Measurements from ENCODE around the gene KIF18A. TPM values are rescaled to one million over a fixed set of nuclear protein-coding genes. Genes with fewer than 3 reads are reported as not detected.

The KIF18A gene
- total and polyA plus RNA-seq, 9 of the 15 experiments (the other 6 are each of a cell fraction or from before 2014, with no cell fraction given), result 15.1 to 36.1 (median 24.3) TPM

DNA sequence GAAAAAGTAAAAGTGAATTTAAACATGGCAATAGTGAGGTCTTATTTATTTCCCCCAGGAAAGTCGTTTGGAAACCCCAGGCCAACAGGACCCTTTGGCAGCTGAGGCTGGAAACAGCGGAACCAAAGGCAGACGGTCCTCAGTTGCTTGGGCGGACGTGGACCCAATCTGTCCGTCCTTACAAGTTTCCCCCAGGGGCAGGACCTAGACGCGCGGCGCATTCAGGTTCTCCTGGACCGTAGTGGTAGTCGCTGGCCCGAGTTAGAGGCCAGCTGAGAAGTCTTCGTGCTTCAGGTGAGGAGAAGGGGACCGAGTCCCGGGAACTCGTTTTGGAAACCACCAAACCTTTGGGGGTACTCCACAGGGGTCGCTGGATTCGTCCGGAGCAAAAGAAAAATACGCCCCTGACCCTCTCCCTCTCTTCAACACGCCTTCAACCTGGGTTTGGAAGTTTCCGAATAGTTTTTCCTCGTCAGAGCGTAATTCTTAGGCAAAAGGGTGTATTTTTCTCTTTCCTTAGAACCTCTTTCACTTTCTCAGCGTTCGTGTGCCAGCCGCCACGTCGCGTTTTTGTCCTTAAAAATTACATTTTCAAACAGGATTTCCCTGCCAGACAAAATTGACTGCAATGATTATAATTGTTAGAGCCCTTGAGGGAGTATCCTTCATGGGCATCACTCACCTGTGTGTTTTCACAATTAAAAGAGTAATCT, 2.3 kb upstream of the KIF18A start:
- Histone ChIP-seq H3K27ac (ENCODE audit: extremely low read depth, low read depth, low read length) (peak overlapping the region; percentile 88), H3K27me3 (ENCODE audit: control insufficient read depth in 2 of 2, insufficient read depth in 2 of 2, low read length in 2 of 2) (no peaks in the 10 kb centered on the region), H3K79me2 (ENCODE audit: control insufficient read depth, insufficient read depth, low read length) (peaks cover 87% of the 10 kb centered on the region), H4K20me1 (replicated peaks; ENCODE audit: control insufficient read depth, insufficient read depth, low read length) (no peaks in the 10 kb centered on the region), H3K4me1 (replicated peaks in 1 of 2; ENCODE audit: control insufficient read depth in 2 of 2, insufficient read depth in 2 of 2, low read length in 2 of 2) (no peaks in the 10 kb centered on the region; a peak in 2 of 5 replicates), H3K9me1 (ENCODE audit: control insufficient read depth, insufficient read depth, low read length) (no peaks in the 10 kb centered on the region), H3K4me3 (peak overlapping the region; percentile 78), H2AFZ (ENCODE audit: low read depth, low read length) (peak overlapping the region; percentile 87), H3K9me3 (replicated peaks; ENCODE audit: control insufficient read depth, insufficient read depth, low read depth, low read length) (no peaks in the 10 kb centered on the region), H3K36me3 (ENCODE audit: control insufficient read depth, insufficient read depth, low read length) (peaks cover 23% of the 10 kb centered on the region), H3K4me2 (ENCODE audit: insufficient read depth, low read length) (peak overlapping the region; percentile 81), H3K9ac (ENCODE audit: insufficient read depth in 1 of 2, low read depth in 2 of 2, low read length in 2 of 2) (peak overlapping the region; percentile 90 to 93)
- peak; percentile 26 for FAIRE-seq
- intact Hi-C loops (cut with micrococcal nuclease), result loop anchor here (2.0 kb wide), 1 partner anchor 31 kb away; no protein-coding TSS in a partner anchor
- ChIA-PET POLR2A (interaction anchor here (0.6 to 1.8 kb wide), 3 partner anchors 9 to 137 kb away, joined by 3 to 4 read pairs (median 3); no protein-coding TSS in a partner anchor), CTCF (ENCODE audit: low intra/inter-chr PET ratio) (no interaction called here)
- peak; percentile 32 to 91 (median 53) for DNase-seq (ENCODE audit: extremely low read depth in 1 of 4, low spot score in 3 of 4)
- peak; percentile 74 for ATAC-seq
- WGBS (ENCODE audit: insufficient coverage, low coverage, missing lambda C conversion rate), result 1% methylated on average over 30 of the region's 31 CpGs
- in situ Hi-C loops (cut with MboI), result no loop called here
- BruUV-seq (replicated peaks), result TSS peak; percentile 33
- no peak for TF ChIP-seq MEIS2 (IDR thresholded peaks at IDR 0.05; ENCODE audit: partially characterized antibody)
- TF ChIP-seq FOXK1 (CRISPR knock-in tag; IDR thresholded peaks at IDR 0.05; ENCODE audit: borderline replicate concordance), result no peak
- TF ChIP-seq ZNF146 (CRISPR knock-in tag; IDR thresholded peaks at IDR 0.05; ENCODE audit: unreplicated experiment), result no peak
- no peak for TF ChIP-seq ADNP (tag; IDR thresholded peaks at IDR 0.05)
- peak; percentile 76 for TF ChIP-seq EP400 (IDR thresholded peaks at IDR 0.05)
- TF ChIP-seq ZFP36 (IDR thresholded peaks at IDR 0.05; ENCODE audit: low read depth, low read length, partially characterized antibody), result peak; percentile 26
- TF ChIP-seq, protein P1, sequence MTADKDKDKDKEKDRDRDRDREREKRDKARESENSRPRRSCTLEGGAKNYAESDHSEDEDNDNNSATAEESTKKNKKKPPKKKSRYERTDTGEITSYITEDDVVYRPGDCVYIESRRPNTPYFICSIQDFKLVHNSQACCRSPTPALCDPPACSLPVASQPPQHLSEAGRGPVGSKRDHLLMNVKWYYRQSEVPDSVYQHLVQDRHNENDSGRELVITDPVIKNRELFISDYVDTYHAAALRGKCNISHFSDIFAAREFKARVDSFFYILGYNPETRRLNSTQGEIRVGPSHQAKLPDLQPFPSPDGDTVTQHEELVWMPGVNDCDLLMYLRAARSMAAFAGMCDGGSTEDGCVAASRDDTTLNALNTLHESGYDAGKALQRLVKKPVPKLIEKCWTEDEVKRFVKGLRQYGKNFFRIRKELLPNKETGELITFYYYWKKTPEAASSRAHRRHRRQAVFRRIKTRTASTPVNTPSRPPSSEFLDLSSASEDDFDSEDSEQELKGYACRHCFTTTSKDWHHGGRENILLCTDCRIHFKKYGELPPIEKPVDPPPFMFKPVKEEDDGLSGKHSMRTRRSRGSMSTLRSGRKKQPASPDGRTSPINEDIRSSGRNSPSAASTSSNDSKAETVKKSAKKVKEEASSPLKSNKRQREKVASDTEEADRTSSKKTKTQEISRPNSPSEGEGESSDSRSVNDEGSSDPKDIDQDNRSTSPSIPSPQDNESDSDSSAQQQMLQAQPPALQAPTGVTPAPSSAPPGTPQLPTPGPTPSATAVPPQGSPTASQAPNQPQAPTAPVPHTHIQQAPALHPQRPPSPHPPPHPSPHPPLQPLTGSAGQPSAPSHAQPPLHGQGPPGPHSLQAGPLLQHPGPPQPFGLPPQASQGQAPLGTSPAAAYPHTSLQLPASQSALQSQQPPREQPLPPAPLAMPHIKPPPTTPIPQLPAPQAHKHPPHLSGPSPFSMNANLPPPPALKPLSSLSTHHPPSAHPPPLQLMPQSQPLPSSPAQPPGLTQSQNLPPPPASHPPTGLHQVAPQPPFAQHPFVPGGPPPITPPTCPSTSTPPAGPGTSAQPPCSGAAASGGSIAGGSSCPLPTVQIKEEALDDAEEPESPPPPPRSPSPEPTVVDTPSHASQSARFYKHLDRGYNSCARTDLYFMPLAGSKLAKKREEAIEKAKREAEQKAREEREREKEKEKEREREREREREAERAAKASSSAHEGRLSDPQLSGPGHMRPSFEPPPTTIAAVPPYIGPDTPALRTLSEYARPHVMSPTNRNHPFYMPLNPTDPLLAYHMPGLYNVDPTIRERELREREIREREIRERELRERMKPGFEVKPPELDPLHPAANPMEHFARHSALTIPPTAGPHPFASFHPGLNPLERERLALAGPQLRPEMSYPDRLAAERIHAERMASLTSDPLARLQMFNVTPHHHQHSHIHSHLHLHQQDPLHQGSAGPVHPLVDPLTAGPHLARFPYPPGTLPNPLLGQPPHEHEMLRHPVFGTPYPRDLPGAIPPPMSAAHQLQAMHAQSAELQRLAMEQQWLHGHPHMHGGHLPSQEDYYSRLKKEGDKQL (CRISPR knock-in tag; IDR thresholded peaks at IDR 0.05; ENCODE audit: borderline replicate concordance), result no peak
- TF ChIP-seq ATF3 (IDR thresholded peaks at IDR 0.05), result no peak
- no peak for TF ChIP-seq ATF3 (CRISPR knock-in tag; conservative IDR thresholded peaks at IDR 0.05)
- TF ChIP-seq GABPB2 (CRISPR knock-in tag; conservative IDR thresholded peaks at IDR 0.05), result no peak
- no peak for TF ChIP-seq TSC22D4 (tag; IDR thresholded peaks at IDR 0.05)
- TF ChIP-seq RAD51 (IDR thresholded peaks at IDR 0.05; ENCODE audit: borderline replicate concordance, low read depth), result no peak
- TF ChIP-seq, protein P2, sequence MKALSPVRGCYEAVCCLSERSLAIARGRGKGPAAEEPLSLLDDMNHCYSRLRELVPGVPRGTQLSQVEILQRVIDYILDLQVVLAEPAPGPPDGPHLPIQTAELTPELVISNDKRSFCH (CRISPR knock-in tag; IDR thresholded peaks at IDR 0.05), result no peak
- TF ChIP-seq, protein P2 (tag; IDR thresholded peaks at IDR 0.05), result peak; percentile 51; the same call in 1 of the 2 replicates
- TF ChIP-seq PTBP1 (IDR thresholded peaks at IDR 0.05; ENCODE audit: low read depth, low read length), result no peak
- no peak for TF ChIP-seq FIP1L1 (IDR thresholded peaks at IDR 0.05; ENCODE audit: low read depth, low read length, poor library complexity, severe bottlenecking)

Measured in K562 (cell line).